ENCODE measurements around the gene ITPR1.
A peak's percentile ranks its signal among the peaks of the same experiment; 100 is the strongest.

ITPR1 gene

DNA sequence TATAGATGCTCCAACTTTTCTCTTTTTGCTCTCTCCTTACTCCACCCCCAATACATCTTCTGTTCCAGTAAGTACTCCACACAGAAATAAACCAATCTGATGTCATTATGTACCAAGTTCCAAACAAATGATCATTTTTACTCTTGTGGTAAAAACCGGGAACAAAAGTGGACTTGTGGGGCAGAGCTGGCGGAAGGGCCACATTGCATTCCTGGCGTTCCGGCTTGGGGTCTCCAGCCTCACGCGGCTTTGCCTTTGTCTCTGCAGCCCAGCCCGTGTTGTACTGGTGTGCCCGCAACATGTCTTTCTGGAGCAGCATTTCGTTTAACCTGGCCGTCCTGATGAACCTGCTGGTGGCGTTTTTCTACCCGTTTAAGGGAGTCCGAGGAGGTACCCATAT lies 301.6 kb downstream of the ITPR1 start:
- 97% methylated on average over 10 of the region's 13 CpGs for WGBS
- H3K18ac ChIP-seq (ENCODE audit: low read depth in 1 of 2, low read length in 2 of 2): no peak overlapping the region

DNA sequence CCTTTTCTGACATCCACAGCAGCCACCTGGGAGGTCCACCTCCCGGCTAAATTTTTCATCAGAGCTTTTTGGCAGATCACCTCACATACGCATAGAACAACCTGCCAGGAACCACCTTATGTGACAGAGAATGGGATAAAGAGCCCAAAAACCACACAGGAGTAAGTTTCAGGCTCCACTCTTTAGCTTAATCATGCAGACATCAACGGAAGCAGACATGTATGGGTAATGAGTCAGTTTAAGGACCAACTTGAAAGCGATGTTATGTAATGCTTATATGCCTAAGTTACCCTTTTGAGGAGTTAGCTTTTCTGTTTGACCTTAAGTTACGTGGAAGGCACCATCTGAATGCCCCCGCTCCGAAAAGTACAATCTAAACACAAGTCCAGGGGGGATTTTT lies 302.8 kb downstream of the ITPR1 start:
- no peak overlapping the region for H2BK12ac ChIP-seq (ENCODE audit: low read length in 2 of 2)
- no peak overlapping the region for H2AK5ac ChIP-seq (ENCODE audit: low read length, severe bottlenecking)
- H3K9me3 ChIP-seq (ENCODE audit: control insufficient read depth, low read length): peaks cover 28% of the 10 kb centered on the region
- no peak overlapping the region for H3K23ac ChIP-seq (ENCODE audit: low read length in 2 of 2)
- no peak overlapping the region for H2BK5ac ChIP-seq (ENCODE audit: low read depth, low read length, poor library complexity, severe bottlenecking)
- no peaks in the 10 kb centered on the region for H3K27me3 ChIP-seq (ENCODE audit: control insufficient read depth in 1 of 2, insufficient read depth in 1 of 2, low read length in 2 of 2)
- no peak overlapping the region for H4K8ac ChIP-seq (ENCODE audit: low read length)
- no peak overlapping the region for H2BK120ac ChIP-seq (ENCODE audit: low read depth, low read length)
- H3K4me3 ChIP-seq (ENCODE audit: insufficient read depth in 1 of 2, low read depth in 1 of 2, low read length in 2 of 2): no peak overlapping the region
- H3K9ac ChIP-seq (ENCODE audit: low read length): no peak overlapping the region
- no peak overlapping the region for H2BK15ac ChIP-seq (ENCODE audit: low read depth, poor library complexity, severe bottlenecking)
- no peak overlapping the region for H3K27ac ChIP-seq (ENCODE audit: low read length, poor library complexity, severe bottlenecking)
- no peak overlapping the region for H4K91ac ChIP-seq (ENCODE audit: low read length)
- 94% methylated on average over 7 of the region's 7 CpGs for WGBS
- H2AFZ ChIP-seq (ENCODE audit: low read depth, low read length): no peak overlapping the region
- H3K36me3 ChIP-seq (ENCODE audit: control insufficient read depth in 1 of 2, insufficient read depth in 2 of 2, low read depth in 1 of 2, low read length in 2 of 2): no peaks in the 10 kb centered on the region
- no peaks in the 10 kb centered on the region for H3K4me1 ChIP-seq (ENCODE audit: control insufficient read depth, insufficient read depth, low read depth, low read length)
- H3K79me1 ChIP-seq (replicated peaks; ENCODE audit: low read length, poor library complexity, severe bottlenecking): no peaks in the 10 kb centered on the region
- DNase-seq: no peak
- H3K4ac ChIP-seq (ENCODE audit: low read depth in 1 of 2, low read length in 2 of 2): no peak overlapping the region
- H3K4me2 ChIP-seq (ENCODE audit: low read length, poor library complexity, severe bottlenecking): no peak overlapping the region
- no peak overlapping the region for H3K18ac ChIP-seq (ENCODE audit: low read depth in 1 of 2, low read length in 2 of 2)
- H3K14ac ChIP-seq (ENCODE audit: low read length in 2 of 2): no peak overlapping the region

More for the DNA sequence above, 301.6 kb downstream of the ITPR1 start:
- Histone ChIP-seq H2BK12ac (ENCODE audit: low read length in 2 of 2) (no peak overlapping the region), H2BK120ac (ENCODE audit: low read depth, low read length) (no peak overlapping the region), H3K27me3 (ENCODE audit: control insufficient read depth in 1 of 2, insufficient read depth in 1 of 2, low read length in 2 of 2) (no peaks in the 10 kb centered on the region), H2AFZ (ENCODE audit: low read depth, low read length) (no peak overlapping the region), H3K36me3 (ENCODE audit: control insufficient read depth in 1 of 2, insufficient read depth in 2 of 2, low read depth in 1 of 2, low read length in 2 of 2) (no peaks in the 10 kb centered on the region), H3K4me3 (ENCODE audit: insufficient read depth in 1 of 2, low read depth in 1 of 2, low read length in 2 of 2) (no peak overlapping the region), H3K79me1 (replicated peaks; ENCODE audit: low read length, poor library complexity, severe bottlenecking) (no peaks in the 10 kb centered on the region), H3K9me3 (ENCODE audit: control insufficient read depth, low read length) (peaks cover 30% of the 10 kb centered on the region), H3K14ac (ENCODE audit: low read length in 2 of 2) (no peak overlapping the region), H3K9ac (ENCODE audit: low read length) (no peak overlapping the region), H2BK15ac (ENCODE audit: low read depth, poor library complexity, severe bottlenecking) (no peak overlapping the region), H3K4me1 (ENCODE audit: control insufficient read depth, insufficient read depth, low read depth, low read length) (no peaks in the 10 kb centered on the region), H3K23ac (ENCODE audit: low read length in 2 of 2) (no peak overlapping the region), H2BK5ac (ENCODE audit: low read depth, low read length, poor library complexity, severe bottlenecking) (no peak overlapping the region), H3K4me2 (ENCODE audit: low read length, poor library complexity, severe bottlenecking) (no peak overlapping the region), H3K27ac (ENCODE audit: low read length, poor library complexity, severe bottlenecking) (no peak overlapping the region), H4K91ac (ENCODE audit: low read length) (no peak overlapping the region), H2AK5ac (ENCODE audit: low read length, severe bottlenecking) (no peak overlapping the region), H4K8ac (ENCODE audit: low read length) (no peak overlapping the region), H3K4ac (ENCODE audit: low read depth in 1 of 2, low read length in 2 of 2) (no peak overlapping the region)
- DNase-seq: no peak

DNA sequence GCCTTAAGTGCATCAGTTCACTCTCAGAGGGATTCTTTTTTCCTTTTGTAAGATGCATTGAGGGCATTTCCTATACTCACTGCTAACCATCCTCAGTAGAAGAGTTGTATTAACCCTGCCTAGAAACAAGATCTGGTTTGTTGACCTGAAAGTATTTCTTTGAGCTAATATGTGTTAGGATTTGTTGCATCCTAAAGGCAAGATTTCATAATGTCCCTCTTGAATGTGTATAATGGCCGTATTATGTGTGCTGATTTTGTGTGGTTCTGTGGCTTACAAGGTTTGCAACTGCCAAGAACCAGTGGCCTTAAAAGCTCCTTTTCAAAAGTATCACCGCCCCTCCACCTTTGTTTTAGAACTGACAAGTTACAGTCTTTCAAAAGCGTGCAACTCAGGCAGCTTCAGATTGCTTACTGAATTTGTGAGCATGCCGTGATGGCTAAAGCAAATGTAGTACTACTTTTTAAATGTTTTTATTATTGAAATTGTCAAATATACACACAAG lies 304.1 kb downstream of the ITPR1 start:
- no peak overlapping the region for H3K4me2 ChIP-seq (ENCODE audit: low read length, poor library complexity, severe bottlenecking)
- no peak overlapping the region for H3K4ac ChIP-seq (ENCODE audit: low read depth in 1 of 2, low read length in 2 of 2)
- H3K27me3 ChIP-seq (ENCODE audit: control insufficient read depth in 1 of 2, insufficient read depth in 1 of 2, low read length in 2 of 2): no peaks in the 10 kb centered on the region
- no peaks in the 10 kb centered on the region for H3K36me3 ChIP-seq (ENCODE audit: control insufficient read depth in 1 of 2, insufficient read depth in 2 of 2, low read depth in 1 of 2, low read length in 2 of 2)
- peaks cover 20% of the 10 kb centered on the region for H3K9me3 ChIP-seq (ENCODE audit: control insufficient read depth, low read length)
- H2BK120ac ChIP-seq (ENCODE audit: low read depth, low read length): no peak overlapping the region
- H2BK15ac ChIP-seq (ENCODE audit: low read depth, poor library complexity, severe bottlenecking): no peak overlapping the region
- no peak overlapping the region for H4K8ac ChIP-seq (ENCODE audit: low read length)
- no peak overlapping the region for H2AFZ ChIP-seq (ENCODE audit: low read depth, low read length)
- no peak overlapping the region for H2BK5ac ChIP-seq (ENCODE audit: low read depth, low read length, poor library complexity, severe bottlenecking)
- H3K14ac ChIP-seq (ENCODE audit: low read length in 2 of 2): no peak overlapping the region
- no peak overlapping the region for H3K23ac ChIP-seq (ENCODE audit: low read length in 2 of 2)
- WGBS: 100% methylated on average over 1 of the region's 4 CpGs
- H3K4me3 ChIP-seq (ENCODE audit: insufficient read depth in 1 of 2, low read depth in 1 of 2, low read length in 2 of 2): no peak overlapping the region
- no peak overlapping the region for H2BK12ac ChIP-seq (ENCODE audit: low read length in 2 of 2)
- H3K79me1 ChIP-seq (replicated peaks; ENCODE audit: low read length, poor library complexity, severe bottlenecking): no peaks in the 10 kb centered on the region
- H4K91ac ChIP-seq (ENCODE audit: low read length): no peak overlapping the region
- no peaks in the 10 kb centered on the region for H3K4me1 ChIP-seq (ENCODE audit: control insufficient read depth, insufficient read depth, low read depth, low read length)
- peak; percentile 7 for DNase-seq
- no peak overlapping the region for H3K27ac ChIP-seq (ENCODE audit: low read length, poor library complexity, severe bottlenecking)
- H3K18ac ChIP-seq (ENCODE audit: low read depth in 1 of 2, low read length in 2 of 2): no peak overlapping the region
- no peak overlapping the region for H3K9ac ChIP-seq (ENCODE audit: low read length)
- no peak overlapping the region for H2AK5ac ChIP-seq (ENCODE audit: low read length, severe bottlenecking)

DNA sequence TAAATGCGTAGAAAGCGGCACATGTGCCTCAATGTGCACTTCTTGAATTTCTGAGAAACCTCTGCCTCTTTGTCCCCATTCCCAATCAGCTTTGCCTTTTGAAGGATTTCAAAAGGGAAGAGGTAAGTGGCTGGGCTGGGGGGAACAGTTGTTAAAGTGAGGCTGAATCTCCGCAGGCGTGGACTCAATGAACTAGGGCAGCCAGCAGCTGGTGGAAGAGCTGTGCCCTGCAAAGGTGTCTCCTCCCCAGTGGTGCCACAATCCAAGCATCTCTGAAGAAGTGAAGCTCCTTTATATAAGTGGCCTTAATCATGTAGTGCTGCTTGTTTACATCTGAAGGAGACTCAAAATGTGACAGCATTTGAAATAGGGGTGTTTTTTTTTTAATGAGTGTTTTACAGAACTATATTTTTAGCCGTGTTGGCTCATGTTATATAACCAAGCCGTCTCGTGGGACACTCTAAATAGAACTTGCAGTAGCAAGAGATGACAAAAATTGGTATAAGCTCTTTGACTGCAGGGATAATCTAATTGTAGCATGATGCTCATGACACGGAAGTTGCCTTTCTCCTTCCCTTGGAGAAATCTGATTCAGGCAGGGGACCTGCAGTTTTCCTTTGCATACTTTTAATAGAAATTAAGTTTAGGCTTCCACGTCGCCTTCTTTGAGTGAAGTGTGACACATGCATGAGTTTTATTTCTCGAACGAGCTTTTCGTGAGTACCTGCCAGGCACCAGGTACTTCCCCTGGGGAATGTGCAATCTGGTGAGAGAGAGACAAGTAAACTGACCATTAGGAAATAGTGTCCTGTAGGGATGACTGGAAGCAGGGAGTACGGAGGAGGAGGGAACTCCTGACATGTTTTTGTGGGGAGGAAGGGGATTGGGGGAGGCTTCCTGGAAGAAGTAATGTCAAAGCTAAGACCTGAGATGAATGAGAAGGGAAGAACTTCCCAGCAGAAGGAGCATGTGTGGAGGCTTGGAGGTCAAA lies 306.4 kb downstream of the ITPR1 start:
- Histone ChIP-seq H2BK5ac (ENCODE audit: low read depth, low read length, poor library complexity, severe bottlenecking) (no peak overlapping the region), H3K9me3 (ENCODE audit: control insufficient read depth, low read length) (peaks cover 20% of the 10 kb centered on the region), H3K14ac (ENCODE audit: low read length in 2 of 2) (no peak overlapping the region), H4K8ac (ENCODE audit: low read length) (no peak overlapping the region), H3K4ac (ENCODE audit: low read depth in 1 of 2, low read length in 2 of 2) (no peak overlapping the region), H2AK5ac (ENCODE audit: low read length, severe bottlenecking) (no peak overlapping the region), H4K91ac (ENCODE audit: low read length) (no peak overlapping the region), H3K36me3 (ENCODE audit: control insufficient read depth in 1 of 2, insufficient read depth in 2 of 2, low read depth in 1 of 2, low read length in 2 of 2) (no peaks in the 10 kb centered on the region), H3K9ac (ENCODE audit: low read length) (no peak overlapping the region), H3K79me1 (replicated peaks; ENCODE audit: low read length, poor library complexity, severe bottlenecking) (no peaks in the 10 kb centered on the region), H3K4me3 (ENCODE audit: insufficient read depth in 1 of 2, low read depth in 1 of 2, low read length in 2 of 2) (no peak overlapping the region), H3K18ac (ENCODE audit: low read depth in 1 of 2, low read length in 2 of 2) (no peak overlapping the region), H3K23ac (ENCODE audit: low read length in 2 of 2) (no peak overlapping the region), H3K4me1 (ENCODE audit: control insufficient read depth, insufficient read depth, low read depth, low read length) (no peaks in the 10 kb centered on the region), H2BK120ac (ENCODE audit: low read depth, low read length) (no peak overlapping the region), H2AFZ (ENCODE audit: low read depth, low read length) (no peak overlapping the region), H3K27me3 (ENCODE audit: control insufficient read depth in 1 of 2, insufficient read depth in 1 of 2, low read length in 2 of 2) (no peaks in the 10 kb centered on the region), H3K27ac (ENCODE audit: low read length, poor library complexity, severe bottlenecking) (no peak overlapping the region), H2BK15ac (ENCODE audit: low read depth, poor library complexity, severe bottlenecking) (no peak overlapping the region), H2BK12ac (ENCODE audit: low read length in 2 of 2) (no peak overlapping the region), H3K4me2 (ENCODE audit: low read length, poor library complexity, severe bottlenecking) (no peak overlapping the region)
- WGBS: 90% methylated on average over 14 of the region's 14 CpGs
- no peak for DNase-seq

All from mesenchymal stem cell (in vitro differentiated cells and primary cell).